Activated T-cell treated with anti-CD3 and anti-CD28 coated beads for 1 hour (primary cell): ENCODE results near the gene CA10.

Source experiments
- DNase-seq: peaks from one replicate; pipeline ENCODE4 v3.0.0-alpha.2; 2020; ENCODE audit warnings: low read depth

Gene CA10

GRCh38 chr17:51817117-51817516, 341.4 kb downstream of the CA10 start:
- DNase-seq = no peak

- DNase-seq = no peak
Measured at GRCh38 chr17:51815097-51815496, 343.4 kb downstream of the CA10 start.

GRCh38 chr17:51814521-51814920, 344.0 kb downstream of the CA10 start:
- no peak for DNase-seq

GRCh38 chr17:51813784-51814174, 344.7 kb downstream of the CA10 start:
- DNase-seq = no peak

GRCh38 chr17:51813140-51813783, 345.3 kb downstream of the CA10 start:
- DNase-seq = no peak

GRCh38 chr17:51807460-51807859, 351.1 kb downstream of the CA10 start:
- no peak for DNase-seq

GRCh38 chr17:51805765-51806164, 352.7 kb downstream of the CA10 start:
- DNase-seq = no peak

- DNase-seq = no peak
Measured at GRCh38 chr17:51805185-51805584, 353.3 kb downstream of the CA10 start.

GRCh38 chr17:51803161-51803560, 355.4 kb downstream of the CA10 start:
- DNase-seq = no peak

GRCh38 chr17:51802544-51802943, 356.0 kb downstream of the CA10 start:
- DNase-seq = no peak

GRCh38 chr17:51801626-51802025, 356.9 kb downstream of the CA10 start:
- DNase-seq = no peak

GRCh38 chr17:51799981-51800380, 358.5 kb downstream of the CA10 start:
- DNase-seq = no peak

GRCh38 chr17:51799240-51799639, 359.3 kb downstream of the CA10 start:
- DNase-seq = no peak

GRCh38 chr17:51797150-51797549, 361.4 kb downstream of the CA10 start:
- no peak for DNase-seq

GRCh38 chr17:51796026-51796425, 362.5 kb downstream of the CA10 start:
- no peak for DNase-seq

- DNase-seq = no peak
Measured at GRCh38 chr17:51795401-51795800, 363.1 kb downstream of the CA10 start.

GRCh38 chr17:51794466-51794865, 364.0 kb downstream of the CA10 start:
- no peak for DNase-seq

- no peak for DNase-seq
Measured at GRCh38 chr17:51793686-51794085, 364.8 kb downstream of the CA10 start.

- no peak for DNase-seq
Measured at GRCh38 chr17:51778842-51779241, 379.7 kb downstream of the CA10 start.

- DNase-seq = no peak
Measured at GRCh38 chr17:51770027-51770759, 388.3 kb downstream of the CA10 start.

- DNase-seq = no peak
Measured at GRCh38 chr17:51769231-51769630, 389.3 kb downstream of the CA10 start.

GRCh38 chr17:51768706-51769105, 389.8 kb downstream of the CA10 start:
- no peak for DNase-seq

GRCh38 chr17:51767287-51767686, 391.2 kb downstream of the CA10 start:
- DNase-seq = no peak
